Suprapubic skin (tissue), 4 donors: ENCODE measurements around the gene SUPT20HL1.

ENCODE experiments used
- CTCF ChIP-seq, 2 donors: fragments of 200-600 bp in 1 of 2; fragments of 450-650 bp in 1 of 2; sonication (generic) in 1 of 2; IDR thresholded peaks; one replicate each; pipeline ENCODE4 v1.5.1; 2016 to 2019; ENCODE audit warnings: antibody characterized with exemption in 2 of 2, mild to moderate bottlenecking in 1 of 2, moderate library complexity in 1 of 2
- EP300 ChIP-seq: sonication (generic); formaldehyde crosslinking; IDR thresholded peaks from one replicate; pipeline ENCODE4 v1.6.1; 2017; ENCODE audit warnings: antibody characterized with exemption
- POLR2A ChIP-seq, 2 donors: fragments of 450-650 bp; IDR thresholded peaks; one replicate each; pipeline ENCODE4 v1.6.1; 2017; ENCODE audit warnings: antibody characterized with exemption in 2 of 2, mild to moderate bottlenecking in 2 of 2, moderate library complexity in 2 of 2
- POLR2AphosphoS5 ChIP-seq, 3 donors: sonication (generic); formaldehyde crosslinking; IDR thresholded peaks; one replicate each; pipeline ENCODE4 v1.6.1; 2017; ENCODE audit warnings: antibody characterized with exemption in 3 of 3

- no peak for TF ChIP-seq CTCF (IDR thresholded peaks at IDR 0.05)
- TF ChIP-seq POLR2A (IDR thresholded peaks at IDR 0.05) = no peak
- TF ChIP-seq EP300 = no peak
- no peak for TF ChIP-seq POLR2AphosphoS5 (IDR thresholded peaks at IDR 0.05)
These were observed 16.0 kb downstream of the SUPT20HL1 start for GRCh38 chrX:24376403-24376802.
